GM18870 (cell line): Measurements from ENCODE around the gene RASSF8.

ENCODE experiments used
- ATAC-seq: cut with Tn5 transposase; IDR thresholded peaks from one replicate; pipeline ENCODE4 v1.9.1; 2021; ENCODE audit warnings: moderate library complexity; ENCODE audit not compliant: unreplicated experiment

Gene RASSF8

GRCh38 chr12:25960143-25960542 is 1.7 kb downstream of the RASSF8 start:
- ATAC-seq, result no peak

- no peak for ATAC-seq
Observed at GRCh38 chr12:25960961-25961360, 2.5 kb downstream of the RASSF8 start.

- no peak for ATAC-seq
Observed at GRCh38 chr12:25962932-25963525, 4.5 kb downstream of the RASSF8 start.

- no peak for ATAC-seq
Observed at GRCh38 chr12:25965682-25966081, 7.2 kb downstream of the RASSF8 start.

GRCh38 chr12:25970082-25970481 is 11.6 kb downstream of the RASSF8 start:
- no peak for ATAC-seq

GRCh38 chr12:25970916-25971653 is 12.6 kb downstream of the RASSF8 start:
- no peak for ATAC-seq

GRCh38 chr12:25971654-25972041 is 13.2 kb downstream of the RASSF8 start:
- no peak for ATAC-seq

GRCh38 chr12:25972783-25973182 is 14.3 kb downstream of the RASSF8 start:
- ATAC-seq, result no peak

GRCh38 chr12:25975179-25975578 is 16.7 kb downstream of the RASSF8 start:
- no peak for ATAC-seq

GRCh38 chr12:25975682-25976081 is 17.2 kb downstream of the RASSF8 start:
- no peak for ATAC-seq

GRCh38 chr12:25976289-25976688 is 17.8 kb downstream of the RASSF8 start:
- ATAC-seq, result no peak

GRCh38 chr12:25977047-25977446 is 18.6 kb downstream of the RASSF8 start:
- ATAC-seq, result no peak

- no peak for ATAC-seq
Observed at GRCh38 chr12:25979059-25979458, 20.6 kb downstream of the RASSF8 start.

GRCh38 chr12:25979563-25979962 is 21.1 kb downstream of the RASSF8 start:
- ATAC-seq, result no peak

GRCh38 chr12:25980035-25980434 is 21.6 kb downstream of the RASSF8 start:
- ATAC-seq, result no peak

- no peak for ATAC-seq
Observed at GRCh38 chr12:25981597-25981996, 23.1 kb downstream of the RASSF8 start.

- no peak for ATAC-seq
Observed at GRCh38 chr12:25982416-25982815, 23.9 kb downstream of the RASSF8 start.

GRCh38 chr12:25983625-25984024 is 25.1 kb downstream of the RASSF8 start:
- ATAC-seq, result no peak

- ATAC-seq, result no peak
Observed at GRCh38 chr12:25984759-25985158, 26.3 kb downstream of the RASSF8 start.

- no peak for ATAC-seq
Observed at GRCh38 chr12:25985316-25986175, 27.1 kb downstream of the RASSF8 start.

GRCh38 chr12:25986180-25986579 is 27.7 kb downstream of the RASSF8 start:
- ATAC-seq, result no peak

- ATAC-seq, result no peak
Observed at GRCh38 chr12:25988505-25988904, 30.0 kb downstream of the RASSF8 start.
